ENCODE data around the gene ANKRD39. TPM values are rescaled to one million over a fixed set of nuclear protein-coding genes. Genes with fewer than 3 reads are reported as not detected.
"Not testable (repeated sequence)": the region's sequence is repeated elsewhere in the genome, so short reads cannot be mapped to it uniquely, and the experiment has no call there.

The ANKRD39 gene
- total and polyA plus RNA-seq, 2 experiments from 2014 or later = 17.5 to 32.0 TPM

- no peaks in the 10 kb centered on the region for H3K4me1 Mint-ChIP-seq
- H3K4me3 Mint-ChIP-seq = no peak overlapping the region
- H3K4me1 ChIP-seq (ENCODE audit: insufficient read depth) = no peaks in the 10 kb centered on the region
- no peaks in the 10 kb centered on the region for H3K9me2 ChIP-seq (ENCODE audit: insufficient read depth)
- H3K27ac Mint-ChIP-seq = no peak overlapping the region
- H3K36me3 ChIP-seq (ENCODE audit: insufficient read depth) = no peaks in the 10 kb centered on the region
- H4K20me1 ChIP-seq (replicated peaks; ENCODE audit: insufficient read depth) = no peaks in the 10 kb centered on the region
- ATAC-seq = no peak
- DNase-seq (ENCODE audit: low spot score) = no peak
- H3K4me2 ChIP-seq = no peak overlapping the region
- H3K27me3 Mint-ChIP-seq (ENCODE audit: insufficient read depth, low read depth, poor library complexity) = peaks cover 2% of the 10 kb centered on the region
- no peak overlapping the region for H3K4me3 ChIP-seq
- H3K27me3 ChIP-seq (ENCODE audit: insufficient read depth) = no peaks in the 10 kb centered on the region
- TF ChIP-seq, protein P1, sequence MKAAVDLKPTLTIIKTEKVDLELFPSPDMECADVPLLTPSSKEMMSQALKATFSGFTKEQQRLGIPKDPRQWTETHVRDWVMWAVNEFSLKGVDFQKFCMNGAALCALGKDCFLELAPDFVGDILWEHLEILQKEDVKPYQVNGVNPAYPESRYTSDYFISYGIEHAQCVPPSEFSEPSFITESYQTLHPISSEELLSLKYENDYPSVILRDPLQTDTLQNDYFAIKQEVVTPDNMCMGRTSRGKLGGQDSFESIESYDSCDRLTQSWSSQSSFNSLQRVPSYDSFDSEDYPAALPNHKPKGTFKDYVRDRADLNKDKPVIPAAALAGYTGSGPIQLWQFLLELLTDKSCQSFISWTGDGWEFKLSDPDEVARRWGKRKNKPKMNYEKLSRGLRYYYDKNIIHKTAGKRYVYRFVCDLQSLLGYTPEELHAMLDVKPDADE (IDR thresholded peaks at IDR 0.05) = no peak
- TF ChIP-seq, protein P2, sequence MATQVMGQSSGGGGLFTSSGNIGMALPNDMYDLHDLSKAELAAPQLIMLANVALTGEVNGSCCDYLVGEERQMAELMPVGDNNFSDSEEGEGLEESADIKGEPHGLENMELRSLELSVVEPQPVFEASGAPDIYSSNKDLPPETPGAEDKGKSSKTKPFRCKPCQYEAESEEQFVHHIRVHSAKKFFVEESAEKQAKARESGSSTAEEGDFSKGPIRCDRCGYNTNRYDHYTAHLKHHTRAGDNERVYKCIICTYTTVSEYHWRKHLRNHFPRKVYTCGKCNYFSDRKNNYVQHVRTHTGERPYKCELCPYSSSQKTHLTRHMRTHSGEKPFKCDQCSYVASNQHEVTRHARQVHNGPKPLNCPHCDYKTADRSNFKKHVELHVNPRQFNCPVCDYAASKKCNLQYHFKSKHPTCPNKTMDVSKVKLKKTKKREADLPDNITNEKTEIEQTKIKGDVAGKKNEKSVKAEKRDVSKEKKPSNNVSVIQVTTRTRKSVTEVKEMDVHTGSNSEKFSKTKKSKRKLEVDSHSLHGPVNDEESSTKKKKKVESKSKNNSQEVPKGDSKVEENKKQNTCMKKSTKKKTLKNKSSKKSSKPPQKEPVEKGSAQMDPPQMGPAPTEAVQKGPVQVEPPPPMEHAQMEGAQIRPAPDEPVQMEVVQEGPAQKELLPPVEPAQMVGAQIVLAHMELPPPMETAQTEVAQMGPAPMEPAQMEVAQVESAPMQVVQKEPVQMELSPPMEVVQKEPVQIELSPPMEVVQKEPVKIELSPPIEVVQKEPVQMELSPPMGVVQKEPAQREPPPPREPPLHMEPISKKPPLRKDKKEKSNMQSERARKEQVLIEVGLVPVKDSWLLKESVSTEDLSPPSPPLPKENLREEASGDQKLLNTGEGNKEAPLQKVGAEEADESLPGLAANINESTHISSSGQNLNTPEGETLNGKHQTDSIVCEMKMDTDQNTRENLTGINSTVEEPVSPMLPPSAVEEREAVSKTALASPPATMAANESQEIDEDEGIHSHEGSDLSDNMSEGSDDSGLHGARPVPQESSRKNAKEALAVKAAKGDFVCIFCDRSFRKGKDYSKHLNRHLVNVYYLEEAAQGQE (IDR thresholded peaks at IDR 0.05; ENCODE audit: unreplicated experiment) = no peak
- TF ChIP-seq STAT1 (IDR thresholded peaks at IDR 0.05; ENCODE audit: unreplicated experiment) = no peak
- no peak overlapping the region for H2AFZ ChIP-seq
- H3F3A ChIP-seq (replicated peaks; ENCODE audit: low read depth) = no peaks in the 10 kb centered on the region; the same call in 1 of the 2 replicates
- no peaks in the 10 kb centered on the region for H3K79me2 ChIP-seq (replicated peaks; ENCODE audit: insufficient read depth)
- peaks cover 13% of the 10 kb centered on the region; the same call in 2 of the 3 replicates for H3K36me3 Mint-ChIP-seq (ENCODE audit: low read depth)
- H3K27ac ChIP-seq (ENCODE audit: low read depth) = no peak overlapping the region
- peaks cover 6% of the 10 kb centered on the region; the same call in 1 of the 3 replicates for H3K9me3 Mint-ChIP-seq
Measured at GRCh38 chr2:96806468-96807126, 51.2 kb downstream of the ANKRD39 start.

GRCh38 chr2:96805946-96806345, 51.9 kb downstream of the ANKRD39 start:
- not testable (repeated sequence) for H3K79me2 ChIP-seq (replicated peaks; ENCODE audit: insufficient read depth); H3K4me2 ChIP-seq; H3K27ac ChIP-seq (ENCODE audit: low read depth); ATAC-seq; H3K9me3 Mint-ChIP-seq; H3K27me3 Mint-ChIP-seq (ENCODE audit: insufficient read depth, low read depth, poor library complexity); DNase-seq (ENCODE audit: low spot score); H3F3A ChIP-seq (replicated peaks; ENCODE audit: low read depth); H2AFZ ChIP-seq; H3K36me3 ChIP-seq (ENCODE audit: insufficient read depth); H3K27me3 ChIP-seq (ENCODE audit: insufficient read depth); H3K4me1 ChIP-seq (ENCODE audit: insufficient read depth); H3K4me3 ChIP-seq; H3K4me1 Mint-ChIP-seq; H3K4me3 Mint-ChIP-seq; H4K20me1 ChIP-seq (replicated peaks; ENCODE audit: insufficient read depth); H3K9me2 ChIP-seq (ENCODE audit: insufficient read depth); H3K27ac Mint-ChIP-seq
- H3K36me3 Mint-ChIP-seq (ENCODE audit: low read depth) = peaks cover 13% of the 10 kb centered on the region; the same call in 2 of the 3 replicates

DNA sequence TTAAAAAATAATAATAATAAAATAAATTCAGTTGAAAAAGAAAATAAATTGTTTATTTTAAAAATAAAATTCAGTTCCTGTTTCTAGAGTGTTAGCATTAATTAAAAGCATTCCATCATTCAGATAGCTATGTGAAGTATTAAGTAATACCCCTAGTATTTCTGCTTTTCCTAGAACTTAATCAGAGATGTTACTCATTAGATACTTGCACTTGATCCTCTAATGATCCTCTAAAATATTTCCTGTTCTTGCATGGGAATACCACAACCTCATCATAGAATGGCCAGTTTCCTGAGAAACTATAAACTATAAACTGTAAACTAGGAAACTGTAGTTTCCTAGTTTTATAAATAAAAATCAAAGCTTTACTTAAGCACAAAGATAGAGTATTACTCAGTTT, 52.8 kb downstream of the ANKRD39 start:
- no peaks in the 10 kb centered on the region for H3K27me3 ChIP-seq (ENCODE audit: insufficient read depth)
- ATAC-seq (no peak), DNase-seq (ENCODE audit: low spot score) (no peak)
- H3K79me2 ChIP-seq (replicated peaks; ENCODE audit: insufficient read depth) = no peaks in the 10 kb centered on the region
- Mint-ChIP-seq H3K27ac (no peak overlapping the region), H3K4me3 (no peak overlapping the region), H3K36me3 (ENCODE audit: low read depth) (peaks cover 13% of the 10 kb centered on the region; the same call in 2 of the 3 replicates), H3K27me3 (ENCODE audit: insufficient read depth, low read depth, poor library complexity) (peaks cover 2% of the 10 kb centered on the region), H3K4me1 (no peaks in the 10 kb centered on the region), H3K9me3 (peaks cover 6% of the 10 kb centered on the region; the same call in 1 of the 3 replicates)
- no peaks in the 10 kb centered on the region for H3K36me3 ChIP-seq (ENCODE audit: insufficient read depth)
- H3K4me3 ChIP-seq = no peak overlapping the region
- no peaks in the 10 kb centered on the region for H4K20me1 ChIP-seq (replicated peaks; ENCODE audit: insufficient read depth)
- H2AFZ ChIP-seq = no peak overlapping the region
- H3F3A ChIP-seq (replicated peaks; ENCODE audit: low read depth) = no peaks in the 10 kb centered on the region; the same call in 1 of the 2 replicates
- H3K9me2 ChIP-seq (ENCODE audit: insufficient read depth) = no peaks in the 10 kb centered on the region
- no peak overlapping the region for H3K27ac ChIP-seq (ENCODE audit: low read depth)
- H3K4me1 ChIP-seq (ENCODE audit: insufficient read depth) = no peaks in the 10 kb centered on the region
- no peak overlapping the region for H3K4me2 ChIP-seq
- TF ChIP-seq EZH2phosphoT487 (IDR thresholded peaks at IDR 0.05; ENCODE audit: unreplicated experiment) (no peak), ZNF331 (CRISPR knock-in tag; IDR thresholded peaks at IDR 0.05; ENCODE audit: low read depth) (no peak), NANOG (IDR thresholded peaks at IDR 0.05; ENCODE audit: borderline replicate concordance) (no peak), STAT1 (IDR thresholded peaks at IDR 0.05; ENCODE audit: unreplicated experiment) (no peak), CREB1 (CRISPR knock-in tag; IDR thresholded peaks at IDR 0.05; ENCODE audit: low read depth) (no peak), EZH2 (IDR thresholded peaks at IDR 0.05; ENCODE audit: low read depth, unreplicated experiment) (no peak)
- TF ChIP-seq, protein P3, sequence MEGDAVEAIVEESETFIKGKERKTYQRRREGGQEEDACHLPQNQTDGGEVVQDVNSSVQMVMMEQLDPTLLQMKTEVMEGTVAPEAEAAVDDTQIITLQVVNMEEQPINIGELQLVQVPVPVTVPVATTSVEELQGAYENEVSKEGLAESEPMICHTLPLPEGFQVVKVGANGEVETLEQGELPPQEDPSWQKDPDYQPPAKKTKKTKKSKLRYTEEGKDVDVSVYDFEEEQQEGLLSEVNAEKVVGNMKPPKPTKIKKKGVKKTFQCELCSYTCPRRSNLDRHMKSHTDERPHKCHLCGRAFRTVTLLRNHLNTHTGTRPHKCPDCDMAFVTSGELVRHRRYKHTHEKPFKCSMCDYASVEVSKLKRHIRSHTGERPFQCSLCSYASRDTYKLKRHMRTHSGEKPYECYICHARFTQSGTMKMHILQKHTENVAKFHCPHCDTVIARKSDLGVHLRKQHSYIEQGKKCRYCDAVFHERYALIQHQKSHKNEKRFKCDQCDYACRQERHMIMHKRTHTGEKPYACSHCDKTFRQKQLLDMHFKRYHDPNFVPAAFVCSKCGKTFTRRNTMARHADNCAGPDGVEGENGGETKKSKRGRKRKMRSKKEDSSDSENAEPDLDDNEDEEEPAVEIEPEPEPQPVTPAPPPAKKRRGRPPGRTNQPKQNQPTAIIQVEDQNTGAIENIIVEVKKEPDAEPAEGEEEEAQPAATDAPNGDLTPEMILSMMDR (conservative IDR thresholded peaks at IDR 0.05; ENCODE audit: low read depth in 2 of 2) = no peak

Data from GM23338 (cell line).